HG03575 (cell line): ENCODE measurements around the gene RRAGC.

Source experiments
- ATAC-seq: cut with Tn5 transposase; IDR thresholded peaks from one replicate; pipeline ENCODE4 v1.9.1; 2021; ENCODE audit not compliant: unreplicated experiment, insufficient number of reproducible peaks, low FRiP score; ENCODE audit errors: extremely low read depth

Gene RRAGC

GRCh38 chr1:38859561-38860453 is at the start of gene RRAGC:
Gene RRAGC, minus strand, starts transcription at chr1:38859772. Its CDS starts 126 bp downstream, at chr1:38859646.
- ATAC-seq = no peak

- no peak for ATAC-seq
These were observed 49.2 kb upstream of the RRAGC start for GRCh38 chr1:38908821-38909220.

GRCh38 chr1:38905985-38906384 is 46.4 kb upstream of the RRAGC start:
- ATAC-seq = no peak

DNA sequence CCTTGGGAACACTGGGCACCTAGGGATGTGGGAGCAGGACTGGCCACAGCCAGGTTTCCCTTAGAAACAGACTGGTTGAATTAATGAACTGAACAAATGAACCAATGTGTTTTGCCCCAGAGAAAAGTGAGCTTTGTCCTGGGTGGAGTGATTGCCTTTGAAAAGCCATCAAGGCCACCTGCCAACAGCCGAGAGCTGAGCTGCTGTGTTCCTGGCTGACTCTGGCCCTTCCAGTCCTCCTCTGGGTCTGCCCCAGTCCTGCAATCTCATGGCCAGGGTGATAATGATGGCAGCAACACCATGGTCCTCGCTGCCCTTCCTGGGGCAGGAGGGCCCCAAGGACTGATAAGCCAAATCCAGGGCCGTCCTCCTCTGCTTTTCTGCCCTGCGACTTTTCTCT is 40.0 kb upstream of the RRAGC start:
- ATAC-seq = no peak

DNA sequence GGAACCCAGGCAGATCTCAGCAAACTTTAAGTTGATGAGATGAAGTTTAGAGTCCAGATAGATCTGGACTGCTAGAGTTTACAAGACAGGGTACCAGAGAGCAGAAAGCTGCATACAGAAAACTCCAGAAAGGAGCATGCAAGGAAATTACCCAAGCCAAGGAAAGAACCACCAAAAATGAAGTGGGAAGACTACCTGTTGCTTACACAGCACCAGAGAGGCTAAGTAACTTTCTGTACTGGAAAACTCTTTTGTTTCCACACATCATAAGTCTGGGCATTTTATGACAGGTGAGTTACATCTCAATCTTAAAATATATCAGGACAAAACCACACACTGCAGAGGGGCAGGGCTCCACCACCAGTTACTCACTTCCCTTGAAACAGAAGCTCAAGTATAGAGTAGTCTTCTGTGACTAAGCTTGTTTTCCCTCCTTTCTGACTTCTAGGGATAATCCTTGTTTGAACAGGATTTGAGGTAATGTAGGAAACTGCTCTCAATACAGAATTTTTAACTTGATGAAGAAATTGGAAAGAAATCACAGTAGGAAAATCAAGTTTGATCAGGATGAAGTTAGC is 39.2 kb upstream of the RRAGC start:
- no peak for ATAC-seq

- no peak for ATAC-seq
These were observed 36.6 kb upstream of the RRAGC start for GRCh38 chr1:38896169-38896568.

- ATAC-seq = no peak
These were observed 33.4 kb upstream of the RRAGC start for GRCh38 chr1:38892976-38893375.

DNA sequence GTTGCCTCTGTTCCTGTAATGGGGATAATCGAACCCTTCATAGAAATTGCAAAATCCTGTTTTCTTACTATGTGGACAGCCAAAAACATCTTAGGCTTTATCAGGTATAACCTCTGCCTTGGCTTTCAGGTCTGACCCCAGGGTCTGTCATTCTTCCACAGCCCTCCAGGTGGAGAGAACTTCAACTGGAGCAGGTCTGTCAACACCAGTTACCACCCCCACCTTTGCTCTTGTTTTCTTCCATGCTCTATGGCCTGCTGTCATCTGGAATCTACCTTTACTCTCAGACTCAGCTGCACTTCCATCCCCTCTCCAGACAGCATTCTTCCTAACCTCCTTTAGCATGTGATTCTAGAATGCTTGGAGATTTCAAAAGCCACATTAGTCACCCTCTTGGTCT is 32.2 kb upstream of the RRAGC start:
- no peak for ATAC-seq

- no peak for ATAC-seq
These were observed 30.0 kb upstream of the RRAGC start for GRCh38 chr1:38889589-38889988.

DNA sequence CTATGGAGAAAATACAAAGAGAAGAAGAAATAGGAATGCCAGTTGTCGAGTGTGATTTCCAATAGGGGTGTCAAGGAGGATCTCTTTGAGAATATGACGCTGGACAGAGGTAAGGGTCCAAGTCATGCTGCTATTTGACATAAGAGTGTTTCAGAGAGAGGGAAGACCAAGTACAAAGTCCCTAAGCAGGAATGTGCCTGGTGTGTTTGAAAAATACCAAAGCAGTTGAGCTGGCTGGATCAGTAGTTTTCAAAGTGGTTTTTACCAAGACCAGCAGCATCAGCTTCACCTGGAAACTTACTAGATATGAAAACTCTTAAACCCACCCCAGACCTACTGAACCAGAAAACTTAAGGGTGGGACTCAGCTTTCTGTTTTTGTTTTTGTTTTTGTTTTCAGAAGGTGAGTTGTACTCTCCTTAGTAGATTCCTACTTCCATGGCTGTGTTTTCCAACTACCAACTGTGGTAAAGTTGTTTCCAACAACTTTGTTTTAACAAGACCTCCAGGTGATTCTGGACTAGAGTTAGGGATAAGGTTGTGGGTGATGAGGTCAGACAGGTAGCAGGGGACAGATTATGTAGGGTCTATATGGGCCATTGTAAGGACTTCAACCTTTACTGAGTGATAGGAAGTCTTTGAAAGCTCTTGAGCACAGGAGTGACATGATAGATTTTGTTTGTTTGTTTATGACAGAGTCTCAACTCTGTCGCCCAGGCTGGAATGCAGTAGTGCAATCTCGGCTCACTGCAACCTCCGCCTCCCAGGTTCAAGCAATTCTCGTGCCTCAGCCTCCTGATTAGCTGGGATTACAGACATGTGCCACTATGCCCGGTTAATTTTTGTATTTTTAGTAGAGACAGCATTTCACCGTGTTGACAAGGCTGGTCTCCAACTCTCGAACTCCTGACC is 29.1 kb upstream of the RRAGC start:
- no peak for ATAC-seq

DNA sequence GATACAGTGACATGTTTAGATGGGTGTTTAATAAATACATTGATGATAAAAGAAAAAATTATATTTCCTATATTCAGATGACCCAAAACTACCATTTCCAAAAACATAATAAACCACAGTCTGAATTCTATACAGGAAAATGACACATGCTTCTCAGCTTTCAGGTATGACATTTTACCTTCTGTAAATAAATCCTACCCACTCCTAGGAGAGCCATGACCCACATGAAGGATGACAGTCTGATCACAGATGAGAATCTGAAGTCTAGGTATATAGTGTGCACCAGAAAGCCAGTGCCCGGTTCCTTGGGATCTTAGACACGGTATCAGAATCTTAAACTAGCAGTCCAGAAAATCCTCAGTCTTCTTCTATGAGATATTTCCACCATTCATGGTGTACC is 25.5 kb upstream of the RRAGC start:
- ATAC-seq = no peak

DNA sequence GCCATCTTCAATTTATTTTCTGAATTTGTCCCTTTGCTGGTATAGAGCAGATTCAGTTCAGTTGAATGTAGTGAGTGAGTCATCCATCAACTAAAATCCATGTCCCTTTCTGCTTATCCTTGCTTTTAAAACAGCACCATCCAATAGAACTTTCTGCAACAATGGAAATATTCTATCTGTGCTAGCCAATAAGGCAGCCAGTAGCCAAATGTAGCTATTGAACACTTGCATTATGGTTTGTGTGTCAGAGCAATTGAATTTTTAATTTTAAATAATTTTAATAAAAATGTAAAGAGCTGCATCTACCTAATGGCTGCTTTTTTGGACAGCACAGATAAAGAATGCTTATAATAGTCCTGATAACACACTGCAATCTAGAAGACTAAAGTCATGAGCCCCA is 21.9 kb upstream of the RRAGC start, which contains the start of gene GJA9:
Gene GJA9, minus strand, starts transcription at position 101 of the 400 bp plus-strand sequence. CDS start 5,489 bp downstream, outside the sequence.
- ATAC-seq = no peak

DNA sequence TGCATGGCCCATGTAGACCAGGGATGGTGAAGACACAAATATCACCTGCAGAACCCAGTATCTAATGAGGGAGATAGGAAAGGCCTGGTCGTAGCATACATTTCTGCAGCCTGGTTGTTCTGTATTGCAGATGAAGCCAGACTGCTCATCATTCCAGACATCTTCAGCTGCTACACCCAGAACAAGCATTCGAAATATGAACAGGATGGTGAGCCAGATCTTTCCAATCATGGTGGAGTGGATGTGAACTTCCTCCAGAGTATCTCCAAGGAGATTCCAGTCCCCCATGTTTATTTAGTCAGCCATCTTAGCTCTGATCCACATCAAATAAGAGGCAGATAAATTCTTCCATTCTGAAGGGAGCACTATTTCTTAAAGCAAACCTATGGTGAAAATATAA is 16.2 kb upstream of the RRAGC start:
- no peak for ATAC-seq

DNA sequence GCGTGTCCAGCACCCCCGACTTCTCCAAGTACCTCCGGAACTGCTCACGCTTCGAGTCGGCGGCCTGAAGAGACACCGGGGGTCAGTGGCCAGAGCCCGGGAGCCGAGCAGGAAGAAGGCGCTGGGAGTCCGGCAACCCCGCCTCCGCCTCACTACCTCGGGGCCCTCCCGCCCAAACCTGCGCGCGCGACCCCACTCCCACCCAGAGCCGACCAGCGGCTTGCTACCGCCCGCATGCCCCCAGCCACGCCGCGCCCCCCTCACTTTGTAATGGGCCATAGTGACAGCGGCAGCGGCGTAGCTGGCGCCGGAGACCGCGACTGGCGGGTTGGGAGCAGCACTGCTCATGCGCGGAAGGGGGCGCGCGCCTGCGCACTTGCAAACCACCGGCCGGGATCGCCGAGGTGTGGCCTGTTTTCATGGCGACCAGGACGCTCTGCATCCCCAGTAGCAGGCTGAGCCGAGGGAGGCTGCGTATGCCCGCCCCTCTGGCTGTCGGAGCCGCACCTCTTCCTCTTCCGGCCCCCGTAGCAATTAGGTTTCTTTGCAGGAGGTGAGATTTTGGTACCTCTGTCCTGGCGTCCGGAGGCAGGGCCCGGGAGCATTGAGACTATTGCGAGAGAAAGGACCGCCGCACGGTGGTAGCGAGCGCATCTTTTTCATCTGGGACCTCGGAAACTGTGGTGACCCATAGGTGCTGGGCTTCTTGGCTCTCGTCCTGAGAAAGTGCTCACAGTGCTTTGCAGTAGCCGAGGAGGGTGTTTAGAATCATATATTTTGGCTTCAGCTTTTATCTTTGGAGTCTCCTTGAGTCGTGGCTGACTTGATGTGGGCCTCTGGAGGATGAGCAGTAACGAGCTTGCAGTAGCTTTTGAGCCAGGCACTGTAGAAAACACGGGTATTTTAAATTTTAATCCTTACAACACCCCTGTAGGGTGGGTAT is 13.7 kb upstream of the RRAGC start, which contains the start of gene MYCBP:
Gene MYCBP, minus strand, starts transcription at position 322 of the 943 bp plus-strand sequence. Its CDS starts 43 bp downstream, at position 279.
- ATAC-seq = peak; percentile 48

GRCh38 chr1:38872401-38873026 is 12.9 kb upstream of the RRAGC start:
- no peak for ATAC-seq

DNA sequence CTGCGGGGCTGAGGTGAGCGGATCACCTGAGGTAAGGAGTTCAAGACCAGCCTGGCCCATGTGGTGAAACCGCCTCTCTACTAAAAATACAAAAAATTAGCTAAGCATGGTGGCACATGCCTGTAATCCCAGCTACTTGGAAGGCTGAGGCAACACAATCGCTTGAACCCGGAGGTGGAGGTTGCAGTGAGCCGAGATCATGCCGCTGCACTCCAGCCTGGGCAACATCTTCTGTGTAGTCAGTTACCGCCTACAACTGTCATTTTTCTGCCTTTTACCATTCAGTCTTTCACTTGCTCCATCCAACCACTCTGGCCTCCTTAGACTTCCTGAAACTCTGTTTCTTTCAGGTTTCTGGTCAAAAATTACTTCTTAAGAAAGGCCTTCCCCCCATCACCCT is 11.4 kb upstream of the RRAGC start:
- no peak for ATAC-seq

- ATAC-seq = no peak
These were observed 7.6 kb upstream of the RRAGC start for GRCh38 chr1:38867208-38867607.
